Stimulated activated CD4-positive, alpha-beta T cell treated with anti-CD3 and anti-CD28 coated beads, Interleukin-2, amount 100 ng/mL, for 4 hours (primary cell): Measurements from ENCODE around the gene BOLA2B.

ENCODE experiments used
- DNase-seq: peaks from one replicate; pipeline ENCODE4 v3.0.0-alpha.2; 2020; ENCODE audit warnings: low read depth

BOLA2B gene

DNA sequence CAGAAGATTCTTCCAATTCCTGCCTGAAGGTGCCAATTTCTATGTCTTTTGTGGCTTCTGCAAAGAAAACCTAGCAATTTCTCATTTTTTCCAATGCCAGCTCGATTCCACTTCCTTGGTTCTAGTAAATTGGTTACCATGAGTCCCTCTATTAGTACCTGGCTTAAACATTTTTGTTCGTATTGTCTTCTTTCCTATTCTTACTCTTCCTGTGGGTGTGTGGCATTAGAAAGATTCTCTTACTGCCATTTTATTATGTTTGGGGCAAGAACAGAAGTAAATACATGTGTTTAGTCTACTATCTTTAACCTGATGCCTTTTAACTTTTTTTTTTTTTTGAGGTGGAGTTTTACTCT is 50.1 kb downstream of the BOLA2B start:
- DNase-seq, result no peak
